H1 (cell line): Measurements from ENCODE around the gene GALNTL6. TPM values are rescaled to one million over a fixed set of nuclear protein-coding genes. Genes with fewer than 3 reads are reported as not detected.

ENCODE experiments used
- CTCF ChIA-PET: fragments of 300-600 bp; sonication (Branson Sonifier 250); formaldehyde crosslinking; loops from one replicate; lab custom pipeline; 2021; ENCODE audit not compliant: partially characterized antibody; lab: Charles Lee
- POLR2A ChIA-PET: fragments of 300-600 bp; sonication (Branson Sonifier 250); formaldehyde crosslinking; loops from one replicate; lab custom pipeline; 2021; ENCODE audit warnings: inconsistent platforms; ENCODE audit not compliant: partially characterized antibody; lab: Charles Lee
- DNase-seq, 2 experiments: peaks; one replicate each; pipeline versions ENCODE4 v3.0.0 to v3.0.0-alpha.2; 2010 to 2022; ENCODE audit warnings: low spot score in 2 of 2, low read depth in 1 of 2, mixed read lengths in 1 of 2
- FAIRE-seq: peaks from 2 replicates; lab custom pipeline; 2011; peaks lifted over from hg19 to GRCh38; lab: Jason Lieb, UNC
- H2AFZ ChIP-seq: 2 replicates; pipeline ENCODE4 v1.8.1; 2012; ENCODE audit warnings: low read length, inconsistent platforms
- H2AK5ac ChIP-seq: 2 replicates; pipeline ENCODE4 v1.6.1; 2013; ENCODE audit warnings: low read depth, low read length
- H2BK120ac ChIP-seq: replicated peaks from 2 replicates; pipeline ENCODE3; 2013; ENCODE audit warnings: low read depth, low read length, inconsistent platforms
- H2BK12ac ChIP-seq: 2 replicates; pipeline ENCODE4 v1.6.1; 2013; ENCODE audit warnings: low read depth, low read length
- H2BK15ac ChIP-seq: 2 replicates; pipeline ENCODE4 v1.6.1; 2013; ENCODE audit warnings: low read length
- H2BK20ac ChIP-seq: 2 replicates; pipeline ENCODE4 v1.6.1; 2013; ENCODE audit warnings: low read length
- H2BK5ac ChIP-seq: 2 replicates; pipeline ENCODE4 v1.6.1; 2013; ENCODE audit warnings: low read depth, low read length
- H3K14ac ChIP-seq: 2 replicates; pipeline ENCODE4 v1.6.1; 2013; ENCODE audit warnings: inconsistent platforms; ENCODE audit not compliant: insufficient read length
- H3K18ac ChIP-seq: 2 replicates; pipeline ENCODE4 v1.6.1; 2013; ENCODE audit warnings: low read length; ENCODE audit errors: extremely low read depth
- H3K23ac ChIP-seq: 2 replicates; pipeline ENCODE4 v1.6.1; 2013; ENCODE audit warnings: inconsistent platforms; ENCODE audit not compliant: insufficient read length
- H3K23me2 ChIP-seq: 2 replicates; pipeline ENCODE4 v1.6.1; 2013; ENCODE audit warnings: low read depth, low read length
- H3K27ac ChIP-seq: 2 replicates; pipeline ENCODE4 v1.6.1; 2011; ENCODE audit warnings: low read depth, low read length, inconsistent platforms
- H3K27me3 ChIP-seq, 4 experiments: replicated peaks in 1 of 4; 1 replicate in 1 of 4; 2 replicates in 3 of 4; pipeline versions ENCODE4 v1.6.1 to v1.8.1; 2011 to 2013; ENCODE audit warnings: low read length in 3 of 4, mild to moderate bottlenecking in 3 of 4, inconsistent platforms in 2 of 4, mixed read lengths in 2 of 4, moderate library complexity in 1 of 4; ENCODE audit not compliant: control insufficient read depth in 3 of 4, insufficient read depth in 3 of 4; ENCODE audit errors: extremely low read depth in 1 of 4
- H3K36me3 ChIP-seq, 4 experiments: 2 replicates each; pipeline versions ENCODE4 v1.6.1 to v1.8.1; 2011 to 2013; ENCODE audit warnings: mild to moderate bottlenecking in 4 of 4, low read length in 3 of 4, moderate library complexity in 2 of 4, control low read depth in 1 of 4, inconsistent platforms in 1 of 4; ENCODE audit not compliant: insufficient read depth in 4 of 4, control insufficient read depth in 2 of 4
- H3K4ac ChIP-seq: replicated peaks from 2 replicates; pipeline ENCODE3; 2013; ENCODE audit warnings: low read length, low read depth, mixed read lengths, inconsistent platforms; ENCODE audit not compliant: insufficient read length
- H3K4me1 ChIP-seq, 4 experiments: replicated peaks in 1 of 4; 1 replicate in 1 of 4; 2 replicates in 3 of 4; pipeline versions ENCODE4 v1.6.1 to v1.8.1; 2011 to 2013; ENCODE audit warnings: low read length in 3 of 4, inconsistent platforms in 2 of 4, mixed read lengths in 1 of 4; ENCODE audit not compliant: insufficient read depth in 4 of 4, control insufficient read depth in 3 of 4
- H3K4me2 ChIP-seq, 2 experiments: 2 replicates each; pipeline versions ENCODE4 v1.6.1 to v1.8.1; 2011 to 2013; ENCODE audit warnings: low read depth in 2 of 2, low read length in 2 of 2, control low read depth in 1 of 2, inconsistent platforms in 1 of 2, mild to moderate bottlenecking in 1 of 2; ENCODE audit not compliant: insufficient read depth in 1 of 2
- H3K4me3 ChIP-seq, 4 experiments: fragments of 200-600, 300-600 bp in 1 of 4; sonication (generic), shearing (Covaris generic), sonication (Bioruptor Twin) in 1 of 4; 2 replicates each; pipeline versions ENCODE4 v1.5.1 to v1.8.1; 2011 to 2016; ENCODE audit warnings: low read length in 4 of 4, low read depth in 3 of 4, control low read depth in 2 of 4, inconsistent platforms in 2 of 4, mild to moderate bottlenecking in 2 of 4, mixed read lengths in 1 of 4, moderate library complexity in 1 of 4; ENCODE audit not compliant: insufficient read depth in 2 of 4; ENCODE audit errors: extremely low read depth in 1 of 4
- H3K56ac ChIP-seq: replicated peaks from 2 replicates; pipeline ENCODE3; 2013; ENCODE audit warnings: low read depth, mild to moderate bottlenecking, mixed read lengths, low read length, inconsistent platforms; ENCODE audit not compliant: insufficient read length
- H3K79me1 ChIP-seq: 2 replicates; pipeline ENCODE4 v1.6.1; 2013; ENCODE audit warnings: low read depth, low read length, control low read depth
- H3K79me2 ChIP-seq, 2 experiments: 2 replicates each; pipeline versions ENCODE4 v1.6.1 to v1.8.1; 2012 to 2013; ENCODE audit warnings: low read length in 2 of 2, mild to moderate bottlenecking in 2 of 2, inconsistent platforms in 1 of 2; ENCODE audit not compliant: insufficient read depth in 2 of 2, control insufficient read depth in 1 of 2
- H3K9ac ChIP-seq, 4 experiments: replicated peaks in 1 of 4; 1 replicate in 1 of 4; 2 replicates in 3 of 4; pipeline versions ENCODE4 v1.6.1 to v1.8.1; 2011 to 2013; ENCODE audit warnings: low read depth in 3 of 4, low read length in 3 of 4, control low read depth in 2 of 4, mild to moderate bottlenecking in 2 of 4, moderate library complexity in 2 of 4, inconsistent platforms in 1 of 4; ENCODE audit errors: extremely low read depth in 1 of 4
- H3K9me3 ChIP-seq, 2 experiments: 2 replicates each; pipeline versions ENCODE4 v1.6.1 to v1.8.1; 2012 to 2013; ENCODE audit warnings: mild to moderate bottlenecking in 2 of 2, moderate library complexity in 2 of 2, control low read depth in 1 of 2, inconsistent platforms in 1 of 2, low read depth in 1 of 2, low read length in 1 of 2, mixed read lengths in 1 of 2; ENCODE audit not compliant: insufficient read depth in 2 of 2
- H4K20me1 ChIP-seq, 2 experiments: replicated peaks in 1 of 2; 2 replicates each; pipeline versions ENCODE3 to v1.8.1; 2011 to 2013; ENCODE audit warnings: inconsistent platforms in 2 of 2, low read length in 2 of 2, mild to moderate bottlenecking in 1 of 2; ENCODE audit not compliant: insufficient read depth in 2 of 2, control insufficient read depth in 1 of 2
- H4K5ac ChIP-seq: 2 replicates; pipeline ENCODE4 v1.6.1; 2013; ENCODE audit warnings: low read length, low read depth, mixed read lengths, inconsistent platforms; ENCODE audit not compliant: insufficient read length
- H4K8ac ChIP-seq: 2 replicates; pipeline ENCODE4 v1.8.0; 2013; ENCODE audit warnings: mild to moderate bottlenecking, moderate library complexity, low read length, inconsistent platforms; ENCODE audit not compliant: insufficient read depth; ENCODE audit errors: extremely low read depth
- H4K91ac ChIP-seq: replicated peaks from 2 replicates; pipeline ENCODE3; 2013; ENCODE audit warnings: low read length, mixed read lengths, inconsistent platforms; ENCODE audit not compliant: insufficient read length
- E2F6 ChIP-seq: IDR thresholded peaks from 2 replicates; pipeline ENCODE4 v1.6.1; 2012; ENCODE audit warnings: inconsistent platforms
- MAFK ChIP-seq: IDR thresholded peaks from 2 replicates; pipeline ENCODE4 v1.6.1; 2012; ENCODE audit warnings: low read depth, mild to moderate bottlenecking, improper control_type of control experiment, low read length
- RAD21 ChIP-seq, 2 experiments: IDR thresholded peaks in 1 of 2; conservative IDR thresholded peaks in 1 of 2; 2 replicates each; pipeline ENCODE4 v1.6.1; 2011; ENCODE audit warnings: low read depth in 2 of 2, low read length in 2 of 2, improper control_type of control experiment in 1 of 2, inconsistent platforms in 1 of 2, mild to moderate bottlenecking in 1 of 2, moderate library complexity in 1 of 2
- RXRA ChIP-seq: IDR thresholded peaks from 2 replicates; pipeline ENCODE4 v1.6.1; 2011; ENCODE audit warnings: low read depth, mild to moderate bottlenecking, low read length, moderate library complexity; ENCODE audit not compliant: insufficient read depth
- SIX5 ChIP-seq: IDR thresholded peaks from 2 replicates; pipeline ENCODE4 v1.6.1; 2011; ENCODE audit warnings: mild to moderate bottlenecking, low read depth, low read length
- SP1 ChIP-seq: IDR thresholded peaks from 2 replicates; pipeline ENCODE4 v1.6.1; 2011; ENCODE audit warnings: low read depth, low read length
- WGBS, 2 experiments: shearing (Covaris generic) in 1 of 2; methylation state at CpG; one replicate each; pipeline versions ENCODE4 v1.1.6 to v1.1.7; 2013 to 2015; ENCODE audit warnings: low lambda C conversion rate in 2 of 2, mixed read lengths in 2 of 2, inconsistent platforms in 1 of 2, low coverage in 1 of 2, missing lambda C conversion rate in 1 of 2; ENCODE audit not compliant: insufficient replicate concordance in 2 of 2, insufficient coverage in 1 of 2, insufficient read length in 1 of 2; ENCODE audit errors: extremely low coverage in 1 of 2, missing lambda C conversion rate in 1 of 2; 5-methylcytosine and 5-hydroxymethylcytosine counted together
- polyA plus RNA-seq, 7 experiments: library from polyadenylated mRNA; depleted of rRNA in 3 of 7; stranded (reverse) in 5 of 7; unstranded in 2 of 7; fragments of >200 nt in 5 of 7; fragments of 200-250 nt in 2 of 7; gene quantifications; 1 replicate in 5 of 7; 2 replicates in 1 of 7; 4 replicates in 1 of 7; pipeline versions ENCODE4 v1.2.1 to v1.2.3, GENCODE V29; 2011 to 2013; ENCODE audit warnings: missing spikeins in 2 of 7, mixed read lengths in 2 of 7
- total RNA-seq: library from RNA; stranded (reverse); fragmentation: NEBNext Ultra II Directional; extraction: Animal tissue kit (Norgen Biotek cat#: 25700); gene quantifications from 2 replicates; pipeline ENCODE4 v1.2.1, GENCODE V29; 2021

GALNTL6 gene
- total and polyA plus RNA-seq, 2 of the 8 experiments (the other 6 are each of a cell fraction or from before 2014, with no cell fraction given), result 0.03 to 0.32 TPM

GRCh38 chr4:172068506-172068905, 255.3 kb downstream of the GALNTL6 start:
- Histone ChIP-seq H3K4ac (no peak overlapping the region), H4K8ac (no peak overlapping the region), H3K4me3 (no peak overlapping the region), H3K36me3 (no peaks in the 10 kb centered on the region), H3K56ac (no peak overlapping the region), H2BK5ac (no peak overlapping the region), H3K23ac (no peak overlapping the region), H4K5ac (no peak overlapping the region), H3K14ac (no peak overlapping the region), H2BK120ac (no peak overlapping the region), H3K23me2 (no peaks in the 10 kb centered on the region), H3K4me1 (peaks cover 0 to 5% (median 1%) of the 10 kb centered on the region in 4 experiments; a peak in 2 of 7 replicates), H3K18ac (no peak overlapping the region), H3K79me2 (no peaks in the 10 kb centered on the region), H3K9me3 (no peaks in the 10 kb centered on the region), H3K27me3 (no peaks in the 10 kb centered on the region), H3K4me2 (peak overlapping the region in 1 of 2 experiments; percentile 13; a peak in 1 of 4 replicates), H2AFZ (no peak overlapping the region), H4K20me1 (no peaks in the 10 kb centered on the region), H3K27ac (no peak overlapping the region), H2BK12ac (no peak overlapping the region), H4K91ac (no peak overlapping the region), H2AK5ac (no peak overlapping the region), H2BK15ac (no peak overlapping the region), H3K79me1 (no peaks in the 10 kb centered on the region), H2BK20ac (no peak overlapping the region), H3K9ac (no peak overlapping the region)
- 23% methylated on average over 3 of the region's 3 CpGs; no CpG with 5 or more reads in 1 of the 2 experiments for WGBS, 2 experiments
- ChIA-PET CTCF (interaction anchor here (0.6 kb wide), 1 partner anchor 457 kb away, joined by 3 read pairs; no protein-coding TSS in a partner anchor), POLR2A (no interaction called here)
- TF ChIP-seq RAD21 (IDR thresholded peaks at IDR 0.05 in 1 of 2, conservative IDR thresholded peaks at IDR 0.05 in 1 of 2; ENCODE audit: low read depth in 2 of 2, low read length in 2 of 2) (no peak), RXRA (no peak), SP1 (no peak), SIX5 (no peak), MAFK (no peak), E2F6 (no peak)
- no peak for FAIRE-seq
- DNase-seq, result no peak
